ENCODE data around the gene TBC1D9.
"Not testable (repeated sequence)": the region's sequence is repeated elsewhere in the genome, so short reads cannot be mapped to it uniquely, and the experiment has no call there.

TBC1D9 gene

GRCh38 chr4:140752291-140753068, 3.7 kb downstream of the TBC1D9 start:
- no peak for DNase-seq

- DNase-seq: no peak
These were observed 5.7 kb downstream of the TBC1D9 start for GRCh38 chr4:140750470-140750869.

- DNase-seq: no peak
These were observed 8.0 kb downstream of the TBC1D9 start for GRCh38 chr4:140748171-140748570.

- DNase-seq: not testable (repeated sequence)
These were observed 9.6 kb downstream of the TBC1D9 start for GRCh38 chr4:140746546-140746945.

- DNase-seq: no peak
These were observed 11.8 kb downstream of the TBC1D9 start for GRCh38 chr4:140744421-140744820.

- peak; percentile 40 for DNase-seq
These were observed 12.8 kb downstream of the TBC1D9 start for GRCh38 chr4:140743194-140743931.

- DNase-seq: no peak
These were observed 13.4 kb downstream of the TBC1D9 start for GRCh38 chr4:140742838-140743193.

GRCh38 chr4:140740906-140741670, 15.1 kb downstream of the TBC1D9 start:
- no peak for DNase-seq

- DNase-seq: no peak
These were observed 15.8 kb downstream of the TBC1D9 start for GRCh38 chr4:140740422-140740821.

GRCh38 chr4:140739971-140740370, 16.2 kb downstream of the TBC1D9 start:
- DNase-seq: peak; percentile 15

- no peak for DNase-seq
These were observed 18.0 kb downstream of the TBC1D9 start for GRCh38 chr4:140738139-140738538.

- peak; percentile 15 for DNase-seq
These were observed 19.4 kb downstream of the TBC1D9 start for GRCh38 chr4:140736669-140737343.

- no peak for DNase-seq
These were observed 20.3 kb downstream of the TBC1D9 start for GRCh38 chr4:140735779-140736391.

- no peak for DNase-seq
These were observed 20.9 kb downstream of the TBC1D9 start for GRCh38 chr4:140735317-140735716.

- DNase-seq: no peak
These were observed 23.4 kb downstream of the TBC1D9 start for GRCh38 chr4:140732780-140733179.

GRCh38 chr4:140729344-140730049, 26.7 kb downstream of the TBC1D9 start:
- no peak for DNase-seq

GRCh38 chr4:140726776-140727500, 29.2 kb downstream of the TBC1D9 start:
- peak; percentile 34 for DNase-seq

- no peak for DNase-seq
These were observed 30.6 kb downstream of the TBC1D9 start for GRCh38 chr4:140725556-140725955.

- DNase-seq: no peak
These were observed 31.4 kb downstream of the TBC1D9 start for GRCh38 chr4:140724760-140725159.

- no peak for DNase-seq
These were observed 35.5 kb downstream of the TBC1D9 start for GRCh38 chr4:140720387-140721304.
